A673 (cell line): ENCODE data around the gene FAM177B.

Experiments used
- CTCF ChIP-seq: fragments of 300-800, 200-600 bp; sonication (generic); conservative IDR thresholded peaks from 2 replicates; pipeline ENCODE4 v1.5.1; 2017; ENCODE audit warnings: low read depth, mild to moderate bottlenecking, antibody characterized with exemption, low read length, moderate library complexity, mixed read lengths
- EZH2 ChIP-seq: fragments of 200-600 bp; sonication (generic); IDR thresholded peaks from 2 replicates; pipeline ENCODE4 v1.6.1; 2017; ENCODE audit warnings: borderline replicate concordance, low read depth, mild to moderate bottlenecking, mixed read lengths, antibody characterized with exemption, low read length; ENCODE audit not compliant: poor library complexity, severe bottlenecking

- TF ChIP-seq CTCF (no peak), EZH2 (no peak)
Measured at GRCh38 chr1:222713091-222713961, 23.7 kb upstream of the FAM177B start.
